Skeletal muscle satellite cell (primary cell): Measurements from ENCODE around the gene TTC24.
"Not testable (repeated sequence)": the region's sequence is repeated elsewhere in the genome, so short reads cannot be mapped to it uniquely, and the experiment has no call there.

Experiments used
- H3K27me3 ChIP-seq: 2 replicates; pipeline ENCODE4 v1.7.0; 2013; ENCODE audit warnings: low read length; ENCODE audit not compliant: control insufficient read depth, insufficient read depth
- H3K36me3 ChIP-seq: 2 replicates; pipeline ENCODE4 v1.7.0; 2013; ENCODE audit warnings: mild to moderate bottlenecking, control low read depth, low read length; ENCODE audit not compliant: insufficient read depth
- H3K4me1 ChIP-seq: 2 replicates; pipeline ENCODE4 v1.7.0; 2013; ENCODE audit warnings: low read length; ENCODE audit not compliant: control insufficient read depth, insufficient read depth
- H3K4me2 ChIP-seq: 2 replicates; pipeline ENCODE4 v1.7.0; 2013; ENCODE audit warnings: mild to moderate bottlenecking, low read length
- H3K4me3 ChIP-seq: 2 replicates; pipeline ENCODE4 v1.7.0; 2013; ENCODE audit warnings: low read length
- H3K9ac ChIP-seq: 2 replicates; pipeline ENCODE4 v1.7.0; 2013; ENCODE audit warnings: mild to moderate bottlenecking, low read depth, low read length, moderate library complexity
- H3K9me3 ChIP-seq: replicated peaks from 2 replicates; pipeline ENCODE4 v1.7.0; 2013; ENCODE audit warnings: mild to moderate bottlenecking, control low read depth, low read length

TTC24 gene

GRCh38 chr1:156618853-156619581, 39.5 kb downstream of the TTC24 start, which contains the start of gene HAPLN2:
Gene HAPLN2, plus strand, starts transcription at chr1:156619415. Its CDS starts 4,076 bp downstream, at chr1:156623491.
- Histone ChIP-seq H3K9me3 (no peaks in the 10 kb centered on the region), H3K9ac (no peak within 1 kb of the TSS), H3K4me1 (peaks cover 11% of the 10 kb centered on the region), H3K4me2 (no peak within 1 kb of the TSS), H3K27me3 (peaks cover 59% of the 10 kb centered on the region), H3K36me3 (no peaks in the 10 kb centered on the region), H3K4me3 (no peak within 1 kb of the TSS)

DNA sequence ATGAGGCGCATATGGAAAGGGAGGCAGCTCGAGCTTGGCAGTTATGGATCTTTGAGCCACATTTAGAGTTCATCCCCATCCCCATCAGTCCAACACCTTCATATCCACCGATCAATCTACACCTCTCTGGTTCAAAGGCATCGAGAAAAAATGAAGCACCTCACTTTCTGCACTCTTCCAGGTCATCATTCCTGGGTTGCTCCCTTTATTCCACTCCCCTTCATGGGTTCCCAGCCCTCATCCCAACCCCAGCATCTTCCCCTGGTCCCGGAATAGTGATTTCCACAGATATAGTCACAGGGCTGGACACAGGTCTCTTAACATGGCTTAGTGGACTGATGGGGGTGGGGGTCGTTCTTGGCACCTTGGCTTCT, 40.0 kb downstream of the TTC24 start:
- no peak overlapping the region for H3K9ac ChIP-seq
- H3K9me3 ChIP-seq = no peaks in the 10 kb centered on the region
- peaks cover 16% of the 10 kb centered on the region for H3K4me1 ChIP-seq
- H3K4me2 ChIP-seq = no peak overlapping the region
- H3K36me3 ChIP-seq = no peaks in the 10 kb centered on the region
- no peak overlapping the region for H3K4me3 ChIP-seq
- peaks cover 63% of the 10 kb centered on the region for H3K27me3 ChIP-seq

- Histone ChIP-seq H3K36me3 (no peaks in the 10 kb centered on the region), H3K4me3 (no peak overlapping the region), H3K27me3 (peaks cover 73% of the 10 kb centered on the region), H3K9ac (no peak overlapping the region), H3K9me3 (no peaks in the 10 kb centered on the region), H3K4me1 (peaks cover 18% of the 10 kb centered on the region), H3K4me2 (no peak overlapping the region)
Observed at GRCh38 chr1:156622581-156623297, 43.2 kb downstream of the TTC24 start.

DNA sequence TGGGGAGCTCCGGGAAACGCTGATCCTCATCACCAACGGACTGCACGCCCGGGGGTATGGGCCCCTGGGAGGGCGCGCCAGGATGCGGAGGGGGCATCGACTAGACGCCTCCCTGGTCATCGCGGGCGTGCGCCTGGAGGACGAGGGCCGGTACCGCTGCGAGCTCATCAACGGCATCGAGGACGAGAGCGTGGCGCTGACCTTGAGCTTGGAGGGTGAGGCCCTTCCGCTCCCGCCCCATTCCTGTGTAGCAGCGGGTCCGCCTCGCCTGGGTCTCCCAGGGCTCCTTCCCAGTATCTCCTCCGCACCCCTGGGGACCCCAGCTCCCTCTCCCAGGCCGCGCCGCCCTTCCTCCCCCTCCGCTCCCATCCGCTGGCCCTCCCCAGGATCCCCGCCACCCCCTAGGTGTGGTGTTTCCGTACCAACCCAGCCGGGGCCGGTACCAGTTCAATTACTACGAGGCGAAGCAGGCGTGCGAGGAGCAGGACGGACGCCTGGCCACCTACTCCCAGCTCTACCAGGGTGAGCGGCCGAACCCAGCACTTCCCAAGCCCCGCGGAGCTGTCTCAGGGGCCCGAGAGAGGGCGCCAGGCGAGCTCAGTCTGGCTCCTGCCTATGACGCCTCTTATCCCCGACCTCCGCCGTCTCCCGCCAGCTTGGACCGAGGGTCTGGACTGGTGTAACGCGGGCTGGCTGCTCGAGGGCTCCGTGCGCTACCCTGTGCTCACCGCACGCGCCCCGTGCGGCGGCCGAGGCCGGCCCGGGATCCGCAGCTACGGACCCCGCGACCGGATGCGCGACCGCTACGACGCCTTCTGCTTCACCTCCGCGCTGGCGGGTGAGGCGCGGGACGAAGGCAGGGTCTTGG, 44.7 kb downstream of the TTC24 start:
- H3K9me3 ChIP-seq = no peaks in the 10 kb centered on the region
- no peak overlapping the region for H3K9ac ChIP-seq
- H3K4me2 ChIP-seq = peak overlapping the region; percentile 87
- peaks cover 71% of the 10 kb centered on the region for H3K27me3 ChIP-seq
- H3K4me3 ChIP-seq = peak overlapping the region; percentile 64
- peaks cover 18% of the 10 kb centered on the region for H3K4me1 ChIP-seq
- H3K36me3 ChIP-seq = no peaks in the 10 kb centered on the region

GRCh38 chr1:156624814-156625435, 45.4 kb downstream of the TTC24 start:
- no peaks in the 10 kb centered on the region for H3K36me3 ChIP-seq
- H3K9me3 ChIP-seq = no peaks in the 10 kb centered on the region
- peak overlapping the region; percentile 87 for H3K4me2 ChIP-seq
- H3K4me3 ChIP-seq = peak overlapping the region; percentile 64
- peaks cover 18% of the 10 kb centered on the region for H3K4me1 ChIP-seq
- H3K9ac ChIP-seq = no peak overlapping the region
- peaks cover 67% of the 10 kb centered on the region for H3K27me3 ChIP-seq

DNA sequence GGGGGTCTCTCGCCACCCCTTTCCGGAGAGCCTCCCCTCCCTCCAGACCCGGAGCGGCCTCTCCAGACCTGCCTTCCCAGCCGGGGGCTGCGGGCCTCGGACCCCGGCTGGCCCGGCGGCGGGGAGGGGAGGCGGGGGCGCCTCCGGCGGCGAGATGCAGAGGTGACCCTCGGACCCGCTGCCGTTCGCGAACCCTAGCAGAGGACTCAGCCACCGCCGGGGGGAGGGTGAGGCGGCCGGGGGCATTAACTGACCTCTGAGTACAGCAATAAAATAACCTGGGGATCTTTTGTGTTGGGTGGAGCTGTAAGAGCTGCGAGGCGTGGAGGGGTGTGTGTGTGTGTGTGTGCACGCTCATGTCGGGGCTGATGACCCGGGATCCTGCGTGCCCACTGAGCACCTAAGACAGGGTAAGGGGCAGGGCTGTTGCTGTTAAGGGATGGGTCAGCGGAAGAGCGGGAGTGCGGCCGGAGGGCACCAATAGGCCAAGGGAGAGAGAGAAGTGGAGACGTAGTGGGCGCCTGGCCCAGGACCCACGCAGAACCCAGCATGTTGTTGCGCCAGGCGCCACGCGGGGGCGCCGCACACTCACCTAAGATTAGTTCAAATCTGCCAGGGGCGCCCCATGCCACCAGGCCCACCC, 46.0 kb downstream of the TTC24 start:
- Histone ChIP-seq H3K27me3 (peaks cover 62% of the 10 kb centered on the region), H3K9me3 (no peaks in the 10 kb centered on the region), H3K9ac (no peak overlapping the region), H3K4me1 (peaks cover 18% of the 10 kb centered on the region), H3K4me3 (no peak overlapping the region), H3K36me3 (no peaks in the 10 kb centered on the region), H3K4me2 (peak overlapping the region; percentile 34)

- Histone ChIP-seq H3K4me2 (no peak overlapping the region), H3K9me3 (no peaks in the 10 kb centered on the region), H3K4me1 (peaks cover 18% of the 10 kb centered on the region), H3K36me3 (no peaks in the 10 kb centered on the region), H3K27me3 (peaks cover 62% of the 10 kb centered on the region), H3K9ac (no peak overlapping the region), H3K4me3 (no peak overlapping the region)
Observed at GRCh38 chr1:156626079-156626438, 46.5 kb downstream of the TTC24 start.

- no peak overlapping the region for H3K4me2 ChIP-seq
- no peaks in the 10 kb centered on the region for H3K9me3 ChIP-seq
- H3K9ac ChIP-seq = no peak overlapping the region
- H3K27me3 ChIP-seq = peaks cover 62% of the 10 kb centered on the region
- no peak overlapping the region for H3K4me3 ChIP-seq
- H3K36me3 ChIP-seq = no peaks in the 10 kb centered on the region
- peaks cover 18% of the 10 kb centered on the region for H3K4me1 ChIP-seq
Observed at GRCh38 chr1:156627313-156627880, 47.9 kb downstream of the TTC24 start.

- H3K4me2 ChIP-seq = no peak overlapping the region
- peaks cover 64% of the 10 kb centered on the region for H3K27me3 ChIP-seq
- H3K4me3 ChIP-seq = no peak overlapping the region
- H3K4me1 ChIP-seq = peaks cover 8% of the 10 kb centered on the region
- H3K9me3 ChIP-seq = no peaks in the 10 kb centered on the region
- no peak overlapping the region for H3K9ac ChIP-seq
- H3K36me3 ChIP-seq = no peaks in the 10 kb centered on the region
Observed at GRCh38 chr1:156629823-156630449, 50.4 kb downstream of the TTC24 start.

DNA sequence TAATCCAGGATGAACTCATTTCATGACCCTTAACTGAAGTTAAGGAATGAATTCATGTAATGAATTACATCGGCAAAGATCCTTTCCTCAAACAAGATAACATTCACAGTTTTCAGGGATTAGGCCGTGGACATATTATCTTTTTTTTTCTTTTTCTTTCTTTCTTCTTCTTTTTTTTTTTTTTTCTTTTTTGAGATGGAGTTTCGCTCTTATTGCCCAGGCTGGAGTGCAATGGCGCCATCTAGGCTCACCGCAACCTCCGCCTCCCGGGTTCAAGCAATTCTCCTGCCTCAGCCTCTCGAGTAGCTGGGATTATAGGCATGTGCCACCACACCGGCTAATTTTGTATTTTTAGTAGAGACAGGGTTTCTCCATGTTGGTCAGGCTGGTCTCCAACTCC, 51.6 kb downstream of the TTC24 start:
- not testable (repeated sequence) for H3K36me3 ChIP-seq, H3K4me1 ChIP-seq, H3K4me3 ChIP-seq, H3K4me2 ChIP-seq, H3K9ac ChIP-seq, H3K9me3 ChIP-seq
- peaks cover 63% of the 10 kb centered on the region for H3K27me3 ChIP-seq
